Measurements from ENCODE around the gene ENKD1.

The ENKD1 gene

DNA sequence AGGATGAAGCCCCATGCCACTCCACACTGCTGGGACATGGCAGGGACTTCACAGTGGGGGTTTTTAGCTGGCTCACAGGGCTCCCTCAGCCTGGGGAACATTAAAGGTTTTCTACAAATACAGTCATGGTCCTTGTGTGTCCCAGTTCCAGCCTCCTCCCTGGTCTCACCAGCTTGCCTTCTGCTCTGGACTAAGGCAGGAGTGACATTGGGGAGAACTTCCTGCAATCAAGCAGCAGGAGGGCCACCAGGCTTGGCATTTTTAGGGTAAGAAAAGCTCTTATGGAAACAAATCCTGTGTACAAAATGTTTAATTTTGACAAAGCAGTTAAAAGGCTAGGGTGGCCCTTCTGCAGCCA lies 3.9 kb downstream of the ENKD1 start:
- DNase-seq: no peak

DNA sequence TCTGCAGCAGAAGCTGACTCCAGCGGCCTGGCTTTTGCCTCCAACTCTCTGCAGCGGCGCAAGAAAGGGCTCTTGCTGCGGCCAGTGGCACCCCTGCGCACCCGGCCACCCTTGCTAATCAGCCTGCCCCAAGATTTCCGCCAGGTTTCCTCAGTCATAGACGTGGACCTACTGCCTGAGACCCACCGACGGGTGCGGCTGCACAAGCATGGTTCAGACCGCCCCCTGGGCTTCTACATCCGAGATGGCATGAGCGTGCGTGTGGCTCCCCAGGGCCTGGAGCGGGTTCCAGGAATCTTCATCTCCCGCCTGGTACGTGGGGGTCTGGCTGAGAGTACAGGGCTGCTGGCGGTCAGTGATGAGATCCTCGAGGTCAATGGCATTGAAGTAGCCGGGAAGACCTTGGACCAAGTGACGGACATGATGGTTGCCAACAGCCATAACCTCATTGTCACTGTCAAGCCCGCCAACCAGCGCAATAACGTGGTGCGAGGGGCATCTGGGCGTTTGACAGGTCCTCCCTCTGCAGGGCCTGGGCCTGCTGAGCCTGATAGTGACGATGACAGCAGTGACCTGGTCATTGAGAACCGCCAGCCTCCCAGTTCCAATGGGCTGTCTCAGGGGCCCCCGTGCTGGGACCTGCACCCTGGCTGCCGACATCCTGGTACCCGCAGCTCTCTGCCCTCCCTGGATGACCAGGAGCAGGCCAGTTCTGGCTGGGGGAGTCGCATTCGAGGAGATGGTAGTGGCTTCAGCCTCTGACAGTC lies 4.5 kb downstream of the ENKD1 start:
- DNase-seq: no peak

GRCh38 chr16:67661101-67661761 lies 5.3 kb downstream of the ENKD1 start:
- DNase-seq: no peak

DNA sequence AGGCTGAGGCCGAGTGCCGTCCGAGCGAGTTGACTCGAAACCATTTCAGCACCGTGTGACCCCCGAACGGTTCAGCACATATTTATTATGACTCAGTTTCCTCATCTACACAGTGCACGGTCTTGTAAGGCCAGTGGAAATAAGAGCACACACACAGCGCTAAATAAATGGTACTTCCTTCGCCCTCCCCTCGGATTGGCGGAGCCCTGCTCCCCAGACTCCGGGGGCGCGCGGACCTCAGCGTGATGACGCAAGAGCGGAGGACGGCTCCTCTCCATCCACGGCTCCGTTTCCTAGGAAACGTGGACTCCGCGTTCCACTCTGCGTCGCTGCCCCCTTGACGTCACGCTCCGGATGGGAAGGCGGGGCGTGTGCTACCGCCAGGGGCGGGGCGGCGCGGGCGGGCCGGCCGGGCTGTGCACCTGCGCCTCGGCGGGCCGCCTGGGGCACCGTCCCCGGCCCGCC lies 6.0 kb downstream of the ENKD1 start, which contains the start of gene PARD6A:
Gene PARD6A (plus strand): TSS at position 397 of the 465 bp plus-strand sequence. CDS start 79 bp downstream, outside the sequence.
- peak; percentile 96 for DNase-seq

DNA sequence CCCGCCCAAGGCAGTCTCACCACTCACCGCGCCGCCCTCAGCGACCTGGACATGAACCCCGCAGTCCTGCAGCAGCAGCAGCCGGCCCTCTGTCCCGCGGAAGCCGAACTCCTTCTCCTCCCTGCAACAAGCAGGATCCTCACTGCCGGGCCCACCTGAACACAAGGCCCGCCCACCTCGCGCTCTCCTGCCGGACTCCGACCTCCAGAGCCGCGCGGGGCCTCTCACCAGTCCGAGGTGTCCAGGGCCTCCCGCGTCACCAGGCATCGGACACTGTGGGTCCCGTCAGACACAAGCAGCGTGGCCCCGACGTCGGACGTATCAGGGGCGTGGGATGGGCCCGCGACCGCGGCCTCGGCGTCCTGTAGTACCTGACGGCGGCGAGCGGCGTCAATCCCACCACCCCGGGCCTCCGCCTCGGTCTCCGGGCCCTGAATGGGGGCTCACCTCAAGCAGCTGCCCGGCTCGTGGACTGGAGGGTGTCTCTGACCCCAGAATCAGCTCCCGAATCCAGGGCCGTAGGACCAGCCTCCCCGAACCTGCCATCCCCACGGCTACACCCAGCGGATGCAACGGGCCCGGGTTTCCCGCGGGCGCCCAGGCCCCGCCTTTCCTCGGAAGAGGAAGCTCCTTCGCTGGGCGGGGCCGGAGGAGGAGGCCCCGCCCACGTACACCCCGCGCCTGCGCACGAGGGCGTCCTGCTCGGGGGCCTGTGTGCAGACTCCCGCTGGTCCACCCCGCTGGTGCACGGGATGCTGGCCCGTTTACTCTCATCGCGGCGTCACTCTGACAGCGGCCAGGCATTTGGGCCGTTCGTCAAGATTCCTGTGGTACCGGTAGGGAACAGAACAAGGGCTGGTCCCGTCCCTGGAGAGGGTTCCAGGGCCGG lies 6.6 kb downstream of the ENKD1 start, which contains the start of gene ACD:
Gene ACD (minus strand): TSS at position 586 of the 889 bp plus-strand sequence. CDS start 40 bp downstream, at position 546.
- DNase-seq: peak; percentile 86

- no peak for DNase-seq
Measured at GRCh38 chr16:67658849-67659674, 7.5 kb downstream of the ENKD1 start.

GRCh38 chr16:67657751-67658518 lies 8.6 kb downstream of the ENKD1 start:
- DNase-seq: no peak

- DNase-seq: no peak
Measured at GRCh38 chr16:67657017-67657608, 9.4 kb downstream of the ENKD1 start.

DNA sequence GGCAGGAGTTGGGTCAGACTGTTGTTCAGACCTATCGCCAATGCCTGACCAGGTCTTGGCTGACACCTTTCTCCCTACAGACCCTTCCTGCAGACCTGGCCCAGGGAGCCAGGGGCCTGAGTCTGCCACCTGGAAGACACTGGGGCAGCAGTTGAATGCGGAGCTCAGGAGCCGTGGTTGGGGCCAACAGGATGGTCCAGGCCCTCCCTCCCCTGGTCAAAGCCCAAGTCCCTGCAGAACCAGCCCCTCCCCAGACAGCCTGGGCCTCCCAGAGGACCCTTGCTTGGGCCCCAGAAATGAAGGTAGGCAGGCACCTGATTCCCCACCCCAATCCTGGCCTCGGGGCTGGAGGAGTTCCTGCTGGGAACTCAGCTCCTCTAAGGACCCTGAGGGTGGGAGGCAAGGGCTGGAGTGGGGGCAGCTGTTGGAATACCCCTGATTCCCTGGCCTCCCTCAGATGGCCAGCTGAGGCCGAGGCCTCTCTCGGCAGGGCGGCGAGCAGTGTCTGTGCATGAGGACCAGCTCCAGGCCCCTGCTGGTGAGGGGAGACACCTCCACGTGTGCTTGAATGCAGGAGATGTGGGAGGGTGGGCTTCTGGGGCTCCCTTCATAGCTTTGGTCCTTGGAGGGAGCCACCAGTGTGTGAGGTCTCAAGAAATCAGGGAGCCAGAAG lies 10.1 kb downstream of the ENKD1 start:
- DNase-seq: no peak

DNA sequence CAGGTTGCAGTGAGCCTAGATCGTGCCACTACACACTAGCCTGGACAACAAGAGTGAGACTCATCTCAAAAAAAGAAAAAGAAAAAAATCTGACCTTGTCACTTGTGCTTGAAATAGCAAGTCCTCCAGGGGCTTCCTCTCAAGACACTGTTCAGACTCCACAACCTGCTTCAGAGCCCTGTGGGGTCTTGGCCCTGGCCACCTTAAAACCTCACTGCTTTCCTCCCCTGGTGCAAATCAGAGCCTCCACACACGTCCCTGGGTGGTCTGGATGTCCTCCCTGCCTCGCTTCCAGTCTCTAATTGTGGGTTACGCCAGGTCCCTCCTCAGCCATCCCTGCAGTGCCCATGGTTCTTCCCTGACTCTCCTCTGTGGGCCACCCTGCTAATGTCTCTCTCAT lies 11.2 kb downstream of the ENKD1 start:
- no peak for DNase-seq

DNA sequence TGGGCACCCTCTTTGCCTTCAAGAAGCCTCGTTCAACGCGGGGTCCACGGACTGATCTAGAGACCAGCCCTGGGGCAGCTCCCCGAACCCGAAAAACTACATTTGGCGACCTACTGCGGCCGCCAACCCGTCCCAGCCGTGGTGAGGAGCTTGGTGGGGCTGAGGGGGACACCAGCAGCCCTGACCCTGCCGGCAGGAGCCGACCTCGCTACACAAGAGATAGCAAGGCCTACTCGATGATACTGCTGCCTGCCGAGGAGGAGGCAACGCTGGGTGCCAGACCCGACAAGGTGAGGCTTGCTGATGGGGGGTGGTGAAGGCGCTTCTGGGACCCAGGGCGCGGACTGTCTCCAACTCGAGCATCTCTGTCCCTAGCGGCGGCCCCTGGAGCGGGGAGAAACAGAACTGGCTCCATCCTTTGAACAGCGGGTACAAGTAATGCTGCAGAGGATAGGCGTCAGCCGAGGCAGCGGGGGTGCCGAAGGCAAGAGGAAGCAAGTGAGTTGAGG lies 12.1 kb downstream of the ENKD1 start:
- no peak for DNase-seq

- no peak for DNase-seq
Measured at GRCh38 chr16:67653789-67654402, 12.7 kb downstream of the ENKD1 start.

DNA sequence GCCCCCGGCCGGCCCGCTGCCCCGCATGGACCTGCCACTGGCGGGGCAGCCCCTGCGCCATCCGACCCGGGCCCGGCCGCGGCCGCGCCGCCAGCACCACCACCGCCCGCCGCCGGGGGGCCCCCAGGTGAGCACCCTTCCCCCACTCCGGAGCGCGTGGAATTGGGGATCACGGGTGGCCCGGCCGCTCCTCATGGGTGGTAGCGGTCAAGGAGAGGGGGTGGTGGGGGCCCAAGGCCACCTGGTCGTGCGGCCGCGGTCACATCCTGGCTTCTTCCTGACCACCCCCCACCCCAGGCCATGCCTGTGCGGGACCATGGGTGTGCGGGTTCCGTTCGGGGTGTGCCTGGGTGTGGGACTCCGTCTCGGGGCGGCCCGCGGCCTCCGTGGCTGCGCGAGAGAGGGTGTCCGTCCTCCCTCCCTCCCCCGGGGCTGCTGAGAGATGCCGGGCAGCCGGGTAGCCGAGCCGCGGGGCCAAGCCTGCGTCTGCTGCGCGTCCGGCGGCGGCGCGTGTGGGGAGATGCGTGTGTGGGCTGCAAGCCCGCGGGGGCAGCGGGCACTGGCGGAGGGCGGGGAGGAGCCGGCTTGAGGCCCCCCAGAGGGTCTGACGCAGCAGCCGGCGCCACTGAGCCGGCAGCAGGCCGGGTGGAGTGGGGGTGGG lies 13.3 kb downstream of the ENKD1 start:
- DNase-seq: no peak

- no peak for DNase-seq
Measured at GRCh38 chr16:67652578-67653127, 13.9 kb downstream of the ENKD1 start.

DNA sequence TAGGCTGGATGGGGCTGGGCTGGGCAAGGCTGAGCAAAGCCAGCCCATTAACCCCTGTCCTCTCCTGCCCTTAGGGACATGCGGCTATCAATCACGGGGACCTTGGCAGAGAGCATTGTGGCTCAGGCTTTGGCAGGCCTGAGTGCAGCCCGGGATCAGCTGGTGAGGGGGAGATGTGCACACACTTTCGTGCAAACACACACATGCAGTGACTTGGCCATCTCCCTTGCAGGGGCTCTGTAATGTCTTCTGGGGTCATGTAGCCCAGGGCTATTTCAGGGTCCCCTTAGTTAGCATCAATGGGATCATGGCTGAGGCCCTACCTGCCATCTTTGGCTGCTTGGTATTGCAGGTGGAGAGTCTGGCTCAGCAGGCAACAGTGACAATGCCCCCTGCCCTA lies 14.7 kb downstream of the ENKD1 start:
- no peak for DNase-seq

DNA sequence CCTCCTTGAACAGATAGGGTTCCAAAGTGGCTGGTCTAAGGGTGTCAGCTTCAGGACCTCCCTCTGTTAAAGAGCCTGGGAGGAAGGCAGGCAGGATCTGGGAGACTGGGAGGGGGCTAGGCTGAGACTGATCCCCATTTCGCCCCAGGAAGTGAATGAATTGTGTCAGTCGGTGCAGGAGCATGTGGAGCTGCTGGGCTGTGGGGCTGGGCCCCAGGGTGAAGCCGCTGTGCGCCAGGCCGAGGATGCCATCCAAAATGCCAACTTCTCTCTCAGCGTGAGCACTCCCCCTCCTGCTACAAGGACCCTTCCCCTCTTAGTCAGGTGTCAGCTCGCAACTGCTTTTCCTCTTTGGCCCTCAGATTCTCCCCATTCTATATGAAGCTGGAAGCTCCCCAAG lies 15.5 kb downstream of the ENKD1 start:
- DNase-seq: no peak

- DNase-seq: no peak
Measured at GRCh38 chr16:67650023-67650422, 16.5 kb downstream of the ENKD1 start.

DNA sequence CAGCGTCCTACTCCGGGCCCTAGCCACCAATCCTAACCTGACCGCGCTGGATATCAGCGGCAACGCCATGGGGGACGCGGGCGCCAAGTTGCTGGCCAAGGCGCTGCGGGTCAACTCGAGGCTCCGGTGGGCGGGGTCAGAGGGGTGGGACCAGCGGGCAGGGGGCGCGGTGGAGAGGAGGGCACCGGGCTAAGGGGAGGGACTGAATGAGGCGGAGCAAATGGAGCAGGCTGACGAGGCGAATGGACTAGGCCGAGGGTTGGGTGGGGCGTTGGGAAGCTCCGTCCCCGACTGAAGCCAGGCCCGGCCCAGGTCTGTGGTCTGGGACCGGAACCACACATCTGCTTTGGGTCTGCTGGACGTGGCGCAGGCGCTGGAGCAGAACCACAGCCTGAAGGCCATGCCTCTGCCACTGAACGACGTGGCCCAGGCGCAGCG lies 17.0 kb downstream of the ENKD1 start:
- DNase-seq: no peak
